ENCODE measurements around the gene ZFX.

The ZFX gene

GRCh38 chrX:24202465-24203031 is 53.0 kb downstream of the ZFX start:
- DNase-seq (ENCODE audit: low spot score), result no peak

- DNase-seq (ENCODE audit: low spot score), result no peak
Observed at GRCh38 chrX:24203072-24203808, 53.7 kb downstream of the ZFX start.

GRCh38 chrX:24204331-24204730 is 54.8 kb downstream of the ZFX start:
- no peak for DNase-seq (ENCODE audit: low spot score)

GRCh38 chrX:24204958-24205357 is 55.4 kb downstream of the ZFX start:
- DNase-seq (ENCODE audit: low spot score), result no peak

- no peak for DNase-seq (ENCODE audit: low spot score)
Observed at GRCh38 chrX:24207826-24208225, 58.3 kb downstream of the ZFX start.

GRCh38 chrX:24208496-24209240 is 59.1 kb downstream of the ZFX start:
- DNase-seq (ENCODE audit: low spot score), result no peak

GRCh38 chrX:24210190-24210589 is 60.7 kb downstream of the ZFX start:
- no peak for DNase-seq (ENCODE audit: low spot score)

- no peak for DNase-seq (ENCODE audit: low spot score)
Observed at GRCh38 chrX:24214568-24214967, 65.0 kb downstream of the ZFX start.

GRCh38 chrX:24215272-24215671 is 65.7 kb downstream of the ZFX start:
- DNase-seq (ENCODE audit: low spot score), result no peak

GRCh38 chrX:24216037-24216436 is 66.5 kb downstream of the ZFX start:
- no peak for DNase-seq (ENCODE audit: low spot score)

- no peak for DNase-seq (ENCODE audit: low spot score)
Observed at GRCh38 chrX:24216827-24217226, 67.3 kb downstream of the ZFX start.

GRCh38 chrX:24219320-24219719 is 69.8 kb downstream of the ZFX start:
- DNase-seq (ENCODE audit: low spot score), result no peak

GRCh38 chrX:24221872-24222271 is 72.3 kb downstream of the ZFX start:
- no peak for DNase-seq (ENCODE audit: low spot score)

GRCh38 chrX:24225265-24225664 is 75.7 kb downstream of the ZFX start:
- DNase-seq (ENCODE audit: low spot score), result no peak

GRCh38 chrX:24226176-24226575 is 76.6 kb downstream of the ZFX start:
- DNase-seq (ENCODE audit: low spot score), result no peak

- no peak for DNase-seq (ENCODE audit: low spot score)
Observed at GRCh38 chrX:24228596-24228995, 79.1 kb downstream of the ZFX start.

- DNase-seq (ENCODE audit: low spot score), result no peak
Observed at GRCh38 chrX:24229400-24229879, 79.9 kb downstream of the ZFX start.

- DNase-seq (ENCODE audit: low spot score), result no peak
Observed at GRCh38 chrX:24229976-24230375, 80.4 kb downstream of the ZFX start.

GRCh38 chrX:24231131-24231540 is 81.6 kb downstream of the ZFX start:
- peak; percentile 82 for DNase-seq (ENCODE audit: low spot score)

- no peak for DNase-seq (ENCODE audit: low spot score)
Observed at GRCh38 chrX:24231641-24232179, 82.2 kb downstream of the ZFX start.

- no peak for DNase-seq (ENCODE audit: low spot score)
Observed at GRCh38 chrX:24232796-24233195, 83.3 kb downstream of the ZFX start.

GRCh38 chrX:24235084-24235710 is 85.7 kb downstream of the ZFX start:
- no peak for DNase-seq (ENCODE audit: low spot score)

All from RKO (cell line).